ENCODE data around the gene CCDC77.
"Not testable (repeated sequence)": the region's sequence is repeated elsewhere in the genome, so short reads cannot be mapped to it uniquely, and the experiment has no call there.

CCDC77 gene

DNA sequence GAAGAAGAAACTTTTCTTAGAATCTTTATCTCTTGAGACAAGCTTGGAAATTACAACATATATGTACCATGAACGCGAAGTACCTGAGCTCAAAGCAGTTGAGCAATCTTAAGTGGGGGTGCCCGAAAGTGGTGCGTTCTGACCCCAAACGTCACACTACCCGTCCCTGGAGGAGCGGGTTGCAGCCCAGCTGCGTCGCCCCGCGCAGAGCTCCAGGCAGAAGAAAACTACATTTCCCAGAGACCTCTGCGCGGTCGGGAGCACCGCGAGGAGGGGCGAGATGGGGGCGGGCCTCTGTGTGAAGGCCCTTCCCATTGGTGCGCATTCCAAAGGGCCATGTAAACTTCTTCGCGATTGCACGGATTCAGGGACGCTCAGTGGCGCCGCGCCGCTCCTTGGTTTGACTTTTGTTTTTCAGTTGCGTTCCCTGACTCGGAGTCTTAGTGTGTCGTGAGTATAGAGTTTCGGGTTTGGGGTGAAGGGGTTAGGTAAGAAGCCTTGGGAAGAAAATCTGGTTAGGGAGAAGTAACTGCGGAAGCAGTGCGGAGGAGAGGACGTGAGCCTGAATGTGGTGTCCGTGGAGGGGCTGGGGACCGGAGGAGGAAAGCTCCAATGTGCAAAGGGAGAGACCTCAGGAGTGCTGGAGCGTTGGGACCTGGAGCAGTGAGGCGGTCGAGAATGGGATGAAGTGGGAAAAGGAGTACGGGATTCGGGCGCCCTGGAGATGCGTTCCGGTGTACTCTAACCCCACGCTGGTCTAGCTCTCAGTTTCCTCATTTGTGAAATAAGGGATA is at the start of gene CCDC77:
TSS of gene CCDC77 (plus strand) at position 410 of the 794 bp plus-strand sequence. CDS start 7,740 bp downstream, outside the sequence.
- peak; percentile 92 for DNase-seq

DNA sequence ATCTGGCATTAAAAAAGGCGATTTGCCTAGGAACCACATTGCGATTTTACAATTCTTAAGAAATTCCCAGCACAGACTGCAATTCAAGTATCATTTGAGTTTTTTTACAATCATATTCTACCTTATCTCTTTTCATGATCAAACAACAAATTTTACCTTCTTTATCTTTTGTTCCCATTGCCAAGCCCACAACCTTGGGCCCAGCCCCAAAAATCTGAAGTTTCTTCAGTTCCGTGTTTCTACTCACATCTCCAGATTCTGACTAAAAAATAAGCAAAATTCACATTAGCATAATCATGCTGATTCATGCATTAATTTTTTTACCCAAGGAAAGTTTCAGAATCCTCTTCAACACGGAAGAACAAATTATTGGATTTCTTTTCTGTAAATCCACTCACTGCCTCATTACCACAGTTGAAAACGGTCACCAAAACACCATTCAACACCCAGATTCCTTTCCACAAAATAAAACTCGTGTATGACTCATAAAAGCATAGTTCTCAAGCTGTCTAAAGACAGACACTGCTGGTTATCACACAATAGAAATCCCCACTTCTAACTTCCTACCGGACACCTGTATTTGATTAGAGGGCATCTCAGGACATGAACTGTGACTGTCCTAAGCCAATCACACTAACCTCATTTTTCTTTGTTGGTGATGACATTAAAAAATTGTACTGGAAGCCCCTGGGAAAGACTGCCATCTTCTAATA is 45.0 kb upstream of the CCDC77 start:
- peak; percentile 50 for DNase-seq

DNA sequence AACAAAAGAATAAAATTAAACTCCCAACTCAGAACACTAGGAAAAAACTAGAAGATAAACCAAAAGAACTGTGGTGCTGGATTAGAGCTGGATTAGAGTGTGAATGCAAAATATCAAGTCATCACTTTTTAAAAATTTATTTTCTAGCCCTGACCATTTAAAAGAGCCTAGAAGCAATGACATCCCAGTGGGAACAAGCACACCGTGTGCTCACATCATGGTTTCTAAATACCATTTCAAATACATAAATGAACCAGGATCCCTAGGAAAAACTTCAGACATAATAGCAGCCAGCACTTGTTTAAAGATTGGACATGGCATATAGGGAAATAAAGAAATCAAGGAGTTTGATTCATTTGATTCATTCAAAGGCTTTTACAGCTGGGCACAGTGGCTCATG is 42.4 kb upstream of the CCDC77 start:
- no peak for DNase-seq

DNA sequence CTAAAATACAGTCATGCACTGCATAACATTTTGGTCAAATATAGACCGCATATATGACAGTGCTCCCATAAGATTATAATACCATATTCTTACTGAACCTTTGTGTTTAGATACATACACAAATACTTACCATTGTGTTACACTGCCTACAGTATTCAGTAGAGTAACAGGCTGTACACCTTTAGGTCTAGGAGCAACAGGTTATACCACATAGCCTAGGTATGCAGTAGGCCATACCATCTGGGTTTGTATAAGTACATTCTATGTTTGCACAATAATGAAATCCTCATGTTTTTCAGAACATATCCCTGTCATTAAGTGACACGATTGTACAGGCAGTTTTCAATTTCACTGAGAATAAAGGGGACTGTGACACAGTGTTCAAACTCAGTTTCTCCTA is 34.6 kb upstream of the CCDC77 start:
- DNase-seq, result no peak

GRCh38 chr12:367972-368371 is 33.5 kb upstream of the CCDC77 start:
- DNase-seq, result no peak

- DNase-seq, result not testable (repeated sequence)
Measured at GRCh38 chr12:370739-371485, 30.5 kb upstream of the CCDC77 start.

DNA sequence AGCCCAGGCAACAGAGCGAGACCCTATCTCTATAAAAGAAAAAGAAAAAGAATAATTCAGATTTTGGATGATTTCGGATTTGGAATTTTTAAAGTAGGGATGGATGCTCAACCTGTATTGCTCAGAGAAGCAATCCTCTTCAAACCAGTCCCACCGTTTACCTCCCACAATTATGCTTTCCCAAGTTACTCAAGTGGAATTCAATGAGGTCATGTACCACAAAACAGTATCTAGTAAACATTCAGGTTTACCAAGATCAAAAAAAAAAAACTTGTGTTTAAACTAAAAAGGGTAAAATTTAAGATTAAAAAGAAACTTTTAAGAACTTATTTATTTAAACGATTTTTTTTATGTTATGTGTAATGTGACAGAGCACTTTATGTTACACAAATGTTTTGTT is 14.8 kb upstream of the CCDC77 start:
- DNase-seq, result peak; percentile 15

- no peak for DNase-seq
Measured at GRCh38 chr12:388012-388411, 13.4 kb upstream of the CCDC77 start.

DNA sequence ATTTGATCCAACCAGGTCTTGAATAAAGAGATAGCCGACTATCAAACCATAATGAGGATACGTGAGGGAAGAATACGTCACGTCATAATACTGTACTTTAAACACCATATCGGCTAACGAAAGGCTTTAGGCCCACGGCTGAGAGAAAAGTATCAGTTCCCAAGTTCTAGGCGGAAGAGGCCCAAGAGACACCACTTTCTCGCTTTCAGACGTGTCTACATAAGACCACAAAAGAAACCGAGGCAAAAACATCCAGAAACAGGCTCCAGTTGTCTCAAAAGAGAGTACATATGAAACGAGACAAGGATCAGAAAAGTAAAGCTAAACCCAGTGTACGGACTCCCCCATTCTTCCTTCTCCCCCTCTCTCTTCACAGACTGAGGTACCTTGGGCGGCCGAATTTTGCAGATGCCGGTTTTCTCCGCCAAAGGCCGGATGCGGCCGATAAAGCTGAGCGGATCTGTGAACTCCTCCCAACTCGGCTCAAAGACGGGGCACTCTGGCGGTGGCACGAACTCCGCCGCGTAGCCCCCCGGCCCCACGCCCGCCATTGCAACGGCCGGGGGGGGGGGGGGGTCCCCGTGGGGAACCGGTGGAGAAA is 12.8 kb upstream of the CCDC77 start:
- DNase-seq, result peak; percentile 9

- peak; percentile 97 for DNase-seq
Measured at GRCh38 chr12:389142-390096, 12.0 kb upstream of the CCDC77 start, which contains the start of gene KDM5A. KDM5A (minus strand) TSS chr12:389320; CDS start chr12:389091, 229 bp downstream.

DNA sequence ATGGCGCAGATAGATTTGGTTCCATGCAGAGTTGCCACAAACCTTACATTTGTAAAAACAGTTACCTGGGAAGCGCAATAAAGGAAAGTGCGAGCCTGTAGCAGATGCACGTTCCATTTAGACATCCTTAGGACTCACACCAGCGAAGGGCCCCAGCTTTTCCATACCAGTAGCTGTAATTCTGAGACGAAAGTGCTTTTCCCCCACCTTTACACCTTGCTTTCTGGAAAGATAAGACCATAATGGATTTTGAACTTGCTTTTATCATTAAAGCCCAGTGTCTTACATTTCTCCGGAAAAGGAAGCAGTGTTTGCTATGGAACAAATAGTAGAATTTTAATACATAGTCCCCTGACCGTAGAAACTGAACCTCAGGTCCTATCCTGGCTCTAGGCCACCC is 616 bp upstream of the CCDC77 start:
- no peak for DNase-seq

DNA sequence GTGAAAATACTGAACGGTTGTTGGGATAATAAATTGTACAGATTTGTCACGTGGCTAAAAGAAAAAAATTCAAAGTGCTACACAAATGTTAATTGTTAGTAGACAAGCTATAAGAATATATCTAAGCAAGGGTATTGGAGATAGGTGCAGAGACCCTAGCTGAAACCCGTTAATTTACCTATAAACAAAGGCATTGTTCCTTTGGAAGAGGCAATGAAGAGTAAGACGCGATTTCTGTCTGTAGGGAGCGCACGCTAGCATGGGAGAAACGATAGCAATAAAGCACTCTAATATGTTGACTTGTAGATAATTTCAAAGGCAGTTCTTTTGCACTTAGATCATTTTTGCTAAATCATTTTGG is 565 bp downstream of the CCDC77 start:
- peak; percentile 41 for DNase-seq

DNA sequence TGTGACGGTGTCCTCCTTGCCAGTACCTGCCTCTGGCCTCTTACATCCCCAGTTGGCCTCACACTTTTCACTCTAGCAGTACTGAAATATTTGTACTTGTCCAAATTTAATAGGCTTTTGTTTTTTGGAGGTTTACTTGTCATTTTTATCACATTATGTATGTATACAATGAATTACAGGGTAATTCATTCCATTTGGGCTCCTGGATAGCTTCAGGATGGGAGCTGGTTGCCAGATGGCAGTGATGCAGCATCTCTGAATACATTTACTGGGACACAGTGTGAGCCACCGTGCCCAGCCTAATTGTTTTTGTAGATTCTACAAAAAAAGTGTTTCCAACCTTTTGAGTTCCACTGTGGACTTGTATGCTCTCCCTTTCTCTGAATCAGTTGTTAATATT is 13.4 kb downstream of the CCDC77 start:
- no peak for DNase-seq

- DNase-seq, result no peak
Measured at GRCh38 chr12:418432-418831, 17.0 kb downstream of the CCDC77 start.

DNA sequence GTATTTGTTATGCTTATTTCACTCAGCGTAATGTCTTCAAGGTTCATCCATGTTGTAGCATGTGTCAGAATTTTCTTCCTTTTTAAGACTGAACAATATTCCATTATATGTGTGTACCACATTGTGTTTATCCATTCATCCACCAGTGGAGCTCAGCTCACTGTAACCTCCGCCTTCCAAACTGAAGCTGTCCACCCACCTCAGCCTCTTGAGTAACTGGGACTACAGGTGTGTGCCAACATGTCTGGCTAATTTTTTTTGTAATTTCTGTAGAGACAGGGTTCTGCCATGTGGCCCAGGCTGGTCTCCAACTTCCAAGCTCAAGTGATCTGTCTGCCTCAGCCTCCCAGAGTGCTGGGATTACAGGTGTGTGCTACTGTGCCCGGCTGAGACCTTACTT is 21.1 kb downstream of the CCDC77 start:
- no peak for DNase-seq

DNA sequence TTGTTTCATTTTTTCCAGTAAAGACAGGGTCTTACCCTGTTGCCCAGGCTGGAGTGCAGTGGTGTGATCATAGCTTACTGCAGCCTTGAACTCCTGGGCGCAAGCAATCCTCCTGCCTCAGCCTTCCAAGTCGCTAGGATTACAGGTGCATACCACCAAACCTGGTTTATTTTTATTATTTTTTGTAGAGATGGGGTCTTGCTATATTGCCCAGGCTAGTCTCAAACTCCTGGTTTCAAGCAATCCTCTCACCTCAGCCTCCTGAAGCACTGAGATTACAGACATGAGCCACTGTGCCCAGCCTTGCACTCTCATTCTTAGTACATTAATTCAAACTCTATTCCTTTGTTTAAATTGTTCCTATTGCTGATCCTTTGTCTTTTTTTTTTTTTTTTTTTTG is 34.3 kb downstream of the CCDC77 start:
- not testable (repeated sequence) for DNase-seq

DNA sequence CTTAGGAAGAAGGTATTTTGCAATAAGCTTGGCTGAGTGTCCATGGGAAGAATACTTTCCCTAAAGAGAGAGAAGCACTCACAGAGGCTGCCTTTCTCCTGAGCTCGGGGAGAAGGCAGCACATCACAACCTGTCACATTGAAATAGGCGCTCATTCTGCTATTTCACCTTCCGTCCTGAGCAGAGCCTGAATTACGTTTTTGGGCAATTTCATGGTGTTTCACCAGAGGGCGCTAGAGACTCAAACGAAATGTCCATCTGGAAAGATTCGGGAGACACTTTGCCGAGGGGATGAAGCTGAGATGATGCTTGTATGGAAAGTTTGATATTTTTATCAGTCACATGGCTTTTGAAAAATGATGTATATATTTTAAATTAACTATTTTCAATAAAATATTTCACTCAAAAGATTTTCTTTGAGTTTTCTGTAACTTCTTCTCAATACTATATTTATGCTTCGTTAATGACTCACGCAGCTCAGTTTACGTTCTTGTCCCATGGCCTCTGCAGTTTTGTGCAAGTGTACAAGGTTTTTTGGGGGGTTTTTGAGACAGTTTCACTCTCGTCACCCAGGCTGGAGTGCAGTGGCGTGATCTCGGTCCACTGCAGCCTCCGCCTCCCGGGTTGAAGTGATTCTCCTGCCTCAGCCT is 40.9 kb downstream of the CCDC77 start:
- peak; percentile 42 for DNase-seq

GRCh38 chr12:447141-447540 is 45.7 kb downstream of the CCDC77 start:
- no peak for DNase-seq

GRCh38 chr12:449203-449602 is 47.8 kb downstream of the CCDC77 start:
- DNase-seq, result no peak

- no peak for DNase-seq
Measured at GRCh38 chr12:450438-450837, 49.0 kb downstream of the CCDC77 start.

DNA sequence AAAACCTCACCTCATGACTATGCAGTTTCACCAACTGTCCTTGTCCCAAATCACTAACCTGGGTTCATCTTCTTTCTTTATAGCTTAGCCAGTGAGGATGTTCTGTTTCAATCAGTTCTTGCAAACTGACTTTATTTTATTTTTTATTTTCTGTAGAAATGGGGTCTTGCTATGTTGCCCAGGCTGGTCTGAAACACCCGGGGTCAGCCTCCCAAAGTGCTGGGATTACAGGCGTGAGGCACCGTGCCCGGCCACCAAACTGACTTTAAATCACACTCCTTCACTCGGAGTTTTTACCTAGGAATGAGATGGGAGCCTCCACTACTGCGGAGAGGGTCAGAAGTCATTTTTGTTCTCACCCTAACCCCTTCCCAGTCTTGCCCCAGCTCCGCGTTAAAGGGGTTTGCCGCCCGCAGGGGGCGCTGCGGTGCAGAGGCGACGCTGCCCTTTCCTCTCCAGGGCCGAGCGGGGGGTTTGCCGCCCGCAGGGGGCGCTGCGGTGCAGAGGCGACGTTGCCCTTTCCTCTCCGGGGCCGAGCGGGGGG is 51.3 kb downstream of the CCDC77 start:
- DNase-seq, result no peak

Measured in fibroblast of skin of right biceps (primary cell).